ENCODE results near the gene GSG1L. TPM values are rescaled to one million over a fixed set of nuclear protein-coding genes. Genes with fewer than 3 reads are reported as not detected.

GSG1L gene
- total RNA-seq, 1 donor from 2014 or later = not detected

- DNase-seq (ENCODE audit: low read depth) = no peak
- Histone ChIP-seq H3K27me3 (ENCODE audit: control insufficient read depth, insufficient read depth, low read length) (no peaks in the 10 kb centered on the region), H3K4me3 (ENCODE audit: low read depth, low read length) (no peak overlapping the region), H3K36me3 (ENCODE audit: control insufficient read depth, insufficient read depth, low read length) (no peaks in the 10 kb centered on the region)
- TF ChIP-seq CTCF (IDR thresholded peaks at IDR 0.05; ENCODE audit: insufficient read depth, low read length, poor library complexity, severe bottlenecking) = no peak
These were observed 142.4 kb downstream of the GSG1L start for GRCh38 chr16:27921134-27921533.

- Histone ChIP-seq H3K27me3 (ENCODE audit: control insufficient read depth, insufficient read depth, low read length) (no peaks in the 10 kb centered on the region), H3K4me3 (ENCODE audit: low read depth, low read length) (no peak overlapping the region), H3K36me3 (ENCODE audit: control insufficient read depth, insufficient read depth, low read length) (no peaks in the 10 kb centered on the region)
- no peak for DNase-seq (ENCODE audit: low read depth)
- TF ChIP-seq CTCF (IDR thresholded peaks at IDR 0.05; ENCODE audit: insufficient read depth, low read length, poor library complexity, severe bottlenecking) = no peak
These were observed 143.1 kb downstream of the GSG1L start for GRCh38 chr16:27920391-27920891.

DNA sequence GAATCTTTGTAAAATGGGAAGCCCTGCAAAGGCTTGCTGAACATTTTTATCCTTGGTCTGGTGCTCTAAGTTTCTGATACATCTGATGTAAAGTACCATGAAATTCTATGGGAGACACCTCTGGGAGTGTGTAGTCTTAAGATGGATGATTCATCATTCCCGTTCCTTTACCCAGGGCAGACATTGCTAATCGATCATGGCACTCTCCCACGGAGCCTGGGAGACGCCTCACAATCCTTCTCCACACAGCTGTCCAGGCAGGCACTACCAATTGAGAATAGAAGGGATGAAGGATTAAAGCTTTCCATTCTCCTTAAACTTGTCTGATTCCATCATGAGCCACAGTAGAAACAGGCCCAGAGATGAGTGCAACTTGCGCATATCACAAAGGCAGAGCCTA, 144.8 kb downstream of the GSG1L start:
- H3K36me3 ChIP-seq (ENCODE audit: control insufficient read depth, insufficient read depth, low read length) = no peaks in the 10 kb centered on the region
- TF ChIP-seq CTCF (IDR thresholded peaks at IDR 0.05; ENCODE audit: insufficient read depth, low read length, poor library complexity, severe bottlenecking) = no peak
- DNase-seq (ENCODE audit: low read depth) = no peak
- no peaks in the 10 kb centered on the region for H3K27me3 ChIP-seq (ENCODE audit: control insufficient read depth, insufficient read depth, low read length)
- no peak overlapping the region for H3K4me3 ChIP-seq (ENCODE audit: low read depth, low read length)

DNA sequence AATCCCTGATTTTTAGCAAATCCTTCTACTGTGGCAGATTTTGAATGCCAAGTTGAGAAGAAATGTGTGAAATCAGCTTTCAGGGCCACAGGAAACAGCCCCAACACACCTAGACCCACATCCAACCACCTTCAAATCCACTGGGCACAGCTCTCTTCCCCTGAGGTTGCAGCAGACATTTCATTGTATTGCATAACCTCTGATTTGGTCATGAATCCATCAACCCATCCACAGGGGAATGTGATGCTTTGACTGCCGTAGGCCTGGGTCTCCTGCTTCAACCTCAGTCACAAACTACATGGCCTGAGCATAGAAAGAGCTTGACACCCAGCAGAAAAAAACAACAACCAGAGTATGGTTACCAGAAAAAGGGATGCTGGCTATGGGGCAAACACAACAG, 145.6 kb downstream of the GSG1L start:
- no peak overlapping the region for H3K4me3 ChIP-seq (ENCODE audit: low read depth, low read length)
- no peaks in the 10 kb centered on the region for H3K36me3 ChIP-seq (ENCODE audit: control insufficient read depth, insufficient read depth, low read length)
- no peak for TF ChIP-seq CTCF (IDR thresholded peaks at IDR 0.05; ENCODE audit: insufficient read depth, low read length, poor library complexity, severe bottlenecking)
- DNase-seq (ENCODE audit: low read depth) = no peak
- H3K27me3 ChIP-seq (ENCODE audit: control insufficient read depth, insufficient read depth, low read length) = no peaks in the 10 kb centered on the region

GRCh38 chr16:27911486-27911885, 152.0 kb downstream of the GSG1L start:
- DNase-seq (ENCODE audit: low read depth) = no peak
- H3K27me3 ChIP-seq (ENCODE audit: control insufficient read depth, insufficient read depth, low read length) = no peaks in the 10 kb centered on the region
- TF ChIP-seq CTCF (IDR thresholded peaks at IDR 0.05; ENCODE audit: insufficient read depth, low read length, poor library complexity, severe bottlenecking) = no peak
- H3K4me3 ChIP-seq (ENCODE audit: low read depth, low read length) = no peak overlapping the region
- H3K36me3 ChIP-seq (ENCODE audit: control insufficient read depth, insufficient read depth, low read length) = no peaks in the 10 kb centered on the region

DNA sequence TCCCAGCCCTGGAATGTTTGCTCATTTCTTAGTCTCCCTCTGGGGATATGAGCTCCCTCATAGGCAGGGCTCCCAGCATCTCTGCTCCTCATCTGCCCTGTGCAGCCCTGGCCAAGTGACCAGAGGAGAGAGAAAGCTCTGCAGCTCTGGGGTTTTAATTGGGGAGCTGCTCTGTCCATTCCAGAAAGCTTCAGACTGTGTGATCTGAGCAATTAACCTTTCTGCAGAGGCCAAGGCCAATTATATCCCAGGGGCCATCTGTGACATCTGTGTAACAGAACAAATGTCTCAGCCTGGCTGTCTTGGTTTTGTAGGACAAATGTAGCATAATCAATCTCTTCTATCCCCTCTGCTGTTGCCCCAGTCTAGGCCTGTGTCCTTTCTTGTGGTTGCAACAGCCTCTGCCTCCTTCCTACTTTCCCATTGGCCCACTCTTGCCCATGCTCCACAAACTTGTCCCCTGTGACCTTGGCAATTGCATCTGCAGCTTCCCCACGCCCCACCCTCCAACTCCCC, 156.0 kb downstream of the GSG1L start:
- Histone ChIP-seq H3K27me3 (ENCODE audit: control insufficient read depth, insufficient read depth, low read length) (no peaks in the 10 kb centered on the region), H3K36me3 (ENCODE audit: control insufficient read depth, insufficient read depth, low read length) (no peaks in the 10 kb centered on the region), H3K4me3 (ENCODE audit: low read depth, low read length) (no peak overlapping the region)
- DNase-seq (ENCODE audit: low read depth) = no peak
- no peak for TF ChIP-seq CTCF (IDR thresholded peaks at IDR 0.05; ENCODE audit: insufficient read depth, low read length, poor library complexity, severe bottlenecking)

All from kidney epithelial cell (primary cell).